Posterior cingulate gyrus (tissue), 11 donors: ENCODE data around the gene UBR3.
"Not testable (repeated sequence)": the region's sequence is repeated elsewhere in the genome, so short reads cannot be mapped to it uniquely, and the experiment has no call there.

ENCODE experiments used
- DNase-seq, 10 donors: peaks; one replicate each; pipeline versions ENCODE4 v3.0.0 to v3.0.0-alpha.2; 2020 to 2021; ENCODE audit warnings: mixed read lengths in 3 of 10
- intact Hi-C: fragments of 100-400 bp; cut with DNase I; formaldehyde crosslinking; loops from one replicate; pipeline ENCODE4 v1.15.1; 2023

Gene UBR3, protein sequence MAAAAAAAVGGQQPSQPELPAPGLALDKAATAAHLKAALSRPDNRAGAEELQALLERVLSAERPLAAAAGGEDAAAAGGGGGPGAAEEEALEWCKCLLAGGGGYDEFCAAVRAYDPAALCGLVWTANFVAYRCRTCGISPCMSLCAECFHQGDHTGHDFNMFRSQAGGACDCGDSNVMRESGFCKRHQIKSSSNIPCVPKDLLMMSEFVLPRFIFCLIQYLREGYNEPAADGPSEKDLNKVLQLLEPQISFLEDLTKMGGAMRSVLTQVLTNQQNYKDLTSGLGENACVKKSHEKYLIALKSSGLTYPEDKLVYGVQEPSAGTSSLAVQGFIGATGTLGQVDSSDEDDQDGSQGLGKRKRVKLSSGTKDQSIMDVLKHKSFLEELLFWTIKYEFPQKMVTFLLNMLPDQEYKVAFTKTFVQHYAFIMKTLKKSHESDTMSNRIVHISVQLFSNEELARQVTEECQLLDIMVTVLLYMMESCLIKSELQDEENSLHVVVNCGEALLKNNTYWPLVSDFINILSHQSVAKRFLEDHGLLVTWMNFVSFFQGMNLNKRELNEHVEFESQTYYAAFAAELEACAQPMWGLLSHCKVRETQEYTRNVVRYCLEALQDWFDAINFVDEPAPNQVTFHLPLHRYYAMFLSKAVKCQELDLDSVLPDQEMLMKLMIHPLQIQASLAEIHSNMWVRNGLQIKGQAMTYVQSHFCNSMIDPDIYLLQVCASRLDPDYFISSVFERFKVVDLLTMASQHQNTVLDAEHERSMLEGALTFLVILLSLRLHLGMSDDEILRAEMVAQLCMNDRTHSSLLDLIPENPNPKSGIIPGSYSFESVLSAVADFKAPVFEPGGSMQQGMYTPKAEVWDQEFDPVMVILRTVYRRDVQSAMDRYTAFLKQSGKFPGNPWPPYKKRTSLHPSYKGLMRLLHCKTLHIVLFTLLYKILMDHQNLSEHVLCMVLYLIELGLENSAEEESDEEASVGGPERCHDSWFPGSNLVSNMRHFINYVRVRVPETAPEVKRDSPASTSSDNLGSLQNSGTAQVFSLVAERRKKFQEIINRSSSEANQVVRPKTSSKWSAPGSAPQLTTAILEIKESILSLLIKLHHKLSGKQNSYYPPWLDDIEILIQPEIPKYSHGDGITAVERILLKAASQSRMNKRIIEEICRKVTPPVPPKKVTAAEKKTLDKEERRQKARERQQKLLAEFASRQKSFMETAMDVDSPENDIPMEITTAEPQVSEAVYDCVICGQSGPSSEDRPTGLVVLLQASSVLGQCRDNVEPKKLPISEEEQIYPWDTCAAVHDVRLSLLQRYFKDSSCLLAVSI (N-terminal part only)

DNA sequence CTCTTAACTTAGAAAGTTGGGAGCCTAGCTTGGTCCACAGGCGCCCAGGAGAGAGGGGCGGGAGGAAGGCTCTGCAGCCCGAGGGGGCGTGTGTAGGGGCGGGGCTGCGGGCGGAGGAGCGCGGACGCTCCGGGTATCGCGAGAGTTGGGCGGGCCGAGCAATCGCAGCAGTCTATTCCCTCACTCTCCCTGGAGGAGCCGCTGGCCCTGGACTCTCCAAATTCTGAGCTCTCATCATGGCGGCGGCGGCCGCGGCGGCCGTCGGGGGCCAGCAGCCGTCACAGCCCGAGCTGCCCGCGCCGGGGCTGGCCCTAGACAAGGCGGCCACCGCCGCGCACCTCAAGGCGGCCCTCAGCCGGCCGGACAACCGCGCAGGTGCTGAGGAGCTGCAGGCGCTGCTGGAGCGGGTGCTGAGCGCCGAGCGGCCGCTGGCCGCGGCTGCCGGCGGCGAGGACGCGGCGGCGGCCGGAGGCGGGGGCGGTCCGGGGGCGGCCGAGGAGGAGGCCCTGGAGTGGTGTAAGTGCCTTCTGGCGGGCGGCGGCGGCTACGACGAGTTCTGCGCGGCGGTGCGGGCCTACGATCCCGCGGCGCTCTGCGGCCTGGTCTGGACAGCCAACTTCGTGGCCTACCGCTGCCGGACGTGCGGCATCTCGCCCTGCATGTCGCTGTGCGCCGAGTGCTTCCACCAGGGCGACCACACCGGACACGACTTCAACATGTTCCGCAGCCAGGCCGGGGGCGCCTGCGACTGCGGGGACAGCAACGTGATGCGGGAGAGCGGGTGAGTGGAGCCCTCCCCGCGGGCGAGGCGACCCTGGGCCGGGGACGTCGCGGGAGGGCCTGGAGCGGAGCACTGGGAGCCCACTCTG, at the start of gene UBR3:
TSS of gene UBR3 (plus strand) at position 183 of the 869 bp plus-strand sequence. CDS start at position 237, 54 bp downstream.
- intact Hi-C loops = no loop called here

DNA sequence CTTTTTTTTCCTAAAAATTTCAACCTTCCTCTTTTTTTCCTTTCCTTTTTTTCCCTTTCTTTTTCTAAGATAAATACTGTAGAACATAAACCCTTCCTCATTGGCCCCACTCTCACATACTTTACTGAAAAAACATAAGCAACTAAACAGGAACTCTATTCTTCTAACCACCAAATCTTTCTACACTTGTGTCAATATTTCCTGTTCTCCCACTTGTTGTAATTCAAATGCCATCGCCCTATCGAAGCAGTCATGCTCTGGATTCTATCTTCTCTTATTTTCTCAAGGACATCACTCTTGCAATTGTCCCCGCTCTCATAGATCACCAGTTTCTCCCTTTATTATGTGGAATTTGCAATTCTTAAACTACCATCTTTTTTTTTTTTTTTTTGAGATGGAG, 48.8 kb upstream of the UBR3 start:
- no peak for DNase-seq
- intact Hi-C loops = no loop called here

More for the DNA sequence above, at the start of gene UBR3:
- DNase-seq = peak; percentile 88 to 99 (median 93)

DNA sequence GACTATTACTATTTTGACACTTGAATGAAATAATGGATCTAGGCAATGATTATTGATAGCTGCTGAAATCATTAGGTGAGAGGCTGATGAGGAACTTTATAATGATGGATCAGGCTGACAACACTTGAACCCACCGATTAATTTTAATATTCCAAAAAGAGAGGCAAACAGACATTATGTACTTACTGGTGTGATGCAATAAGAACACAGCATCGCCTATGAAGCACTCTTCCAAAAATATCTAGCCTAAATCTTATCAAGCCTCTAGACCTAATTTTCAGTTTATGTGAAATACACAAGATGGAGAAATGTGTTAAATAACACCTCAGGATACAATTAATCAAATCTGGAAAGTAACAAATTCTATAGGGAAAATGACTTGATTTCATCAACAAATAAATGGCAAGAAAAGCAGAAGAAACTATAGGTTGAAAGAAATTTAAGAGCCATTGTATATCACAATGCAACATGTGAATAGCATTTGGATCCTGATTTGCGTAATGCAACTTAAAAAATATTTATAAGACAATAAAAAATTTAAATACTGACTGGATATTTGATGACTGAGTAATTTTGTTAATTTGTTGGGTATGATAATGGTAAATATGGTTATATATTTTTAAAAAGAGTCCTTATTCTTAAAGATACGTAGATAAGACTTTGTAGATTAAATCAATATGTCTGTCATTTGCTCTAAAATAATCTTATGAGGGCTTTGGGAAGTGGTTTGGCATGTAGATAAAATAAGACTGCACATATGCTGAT, 45.8 kb upstream of the UBR3 start:
- intact Hi-C loops = no loop called here
- DNase-seq = no peak

DNA sequence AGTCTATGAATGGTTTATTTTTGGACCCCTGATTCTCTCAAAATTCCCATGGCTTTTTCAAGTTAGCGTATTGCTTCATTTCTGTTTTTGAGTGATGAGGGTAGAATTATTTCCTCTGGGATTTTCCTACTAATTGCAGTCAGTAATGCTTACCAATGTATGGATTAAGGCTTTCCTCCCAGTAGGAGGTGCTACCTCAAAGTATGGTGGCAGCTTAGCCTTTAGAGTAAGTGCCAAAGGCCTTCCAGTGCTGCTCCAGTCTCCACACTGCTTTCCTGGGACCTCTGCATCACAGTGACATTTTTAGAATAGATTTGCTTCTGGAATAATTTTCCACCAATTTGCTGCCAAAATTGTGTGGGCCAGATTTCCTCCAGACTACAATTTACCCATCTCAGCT, 44.7 kb upstream of the UBR3 start:
- DNase-seq = no peak
- intact Hi-C loops = no loop called here

DNA sequence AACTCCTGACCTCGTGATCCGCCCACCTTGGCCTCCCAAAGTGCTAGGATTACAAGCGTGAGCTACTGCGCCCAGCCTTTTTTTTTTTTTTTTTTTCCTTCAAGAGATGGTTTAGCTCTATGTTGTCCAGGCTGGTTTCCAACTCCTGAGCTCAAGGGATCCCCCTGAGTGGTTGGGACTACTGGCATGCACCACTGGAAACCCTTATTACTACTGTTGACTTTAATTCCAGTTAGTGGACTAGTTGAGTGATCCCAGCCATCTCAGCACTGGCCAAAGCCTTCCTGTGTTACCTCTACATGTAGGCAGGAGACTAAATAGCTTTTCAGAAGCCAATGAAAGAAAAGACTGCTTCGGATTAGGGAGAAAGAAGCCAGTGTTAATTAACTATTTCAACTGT, 36.7 kb upstream of the UBR3 start:
- intact Hi-C loops = no loop called here
- no peak for DNase-seq

DNA sequence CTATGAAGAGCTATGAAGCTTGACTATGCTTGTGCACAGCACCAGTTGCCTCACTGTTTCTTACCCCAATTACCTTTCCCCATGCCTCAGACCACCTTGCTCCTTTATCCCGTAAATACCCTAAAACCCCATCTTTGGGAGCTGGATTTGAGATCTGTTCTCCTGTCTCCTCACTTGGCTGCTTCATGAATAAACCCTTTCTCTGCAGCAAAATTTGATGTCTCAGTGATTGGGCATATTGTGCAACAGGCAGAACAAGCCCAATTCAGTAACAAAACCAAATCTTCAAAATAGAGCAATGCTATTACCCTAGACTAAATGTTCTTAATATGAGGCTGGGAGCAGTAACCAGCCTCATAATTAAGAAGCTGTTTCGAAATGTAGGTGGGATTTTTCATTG, 32.1 kb upstream of the UBR3 start:
- intact Hi-C loops = no loop called here
- no peak for DNase-seq

DNA sequence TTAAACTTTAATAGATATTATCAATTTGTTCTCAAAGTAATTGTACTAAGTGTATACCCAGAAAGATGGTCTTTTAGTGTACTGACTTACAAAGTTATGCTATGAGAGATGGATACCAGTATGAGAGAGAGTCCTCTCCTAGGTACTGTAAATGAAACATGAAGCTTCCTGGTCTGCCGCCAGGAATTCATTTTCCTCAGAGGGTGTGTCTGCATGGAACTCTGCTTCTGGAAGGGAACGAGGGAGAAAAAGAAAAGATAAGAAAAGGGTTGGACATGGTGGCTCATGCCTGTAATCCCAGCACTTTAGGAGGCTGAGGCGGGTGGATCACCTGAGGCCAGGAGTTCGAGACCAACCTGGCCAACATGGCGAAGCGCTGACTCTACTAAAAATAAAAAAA, 30.8 kb upstream of the UBR3 start:
- intact Hi-C loops = no loop called here
- no peak for DNase-seq

DNA sequence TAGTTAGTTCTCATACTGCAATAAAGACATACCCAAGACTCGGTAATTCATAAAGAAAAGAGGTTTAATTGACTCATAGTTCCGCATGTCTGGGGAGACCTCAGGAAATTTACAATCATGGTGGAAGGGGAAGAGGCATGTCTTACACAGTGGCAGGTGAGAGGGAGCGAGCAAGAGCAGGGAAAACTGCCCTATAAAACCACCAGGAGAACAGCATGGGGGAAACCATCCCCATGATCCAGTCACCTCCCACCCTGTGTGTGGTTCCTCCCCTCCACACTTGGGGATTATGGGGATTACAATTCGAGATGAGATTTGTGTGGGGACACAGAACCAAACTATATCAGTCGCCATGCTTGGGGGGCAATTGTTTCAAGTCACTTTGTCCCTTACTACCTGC, 29.7 kb upstream of the UBR3 start:
- DNase-seq = no peak
- intact Hi-C loops = no loop called here

DNA sequence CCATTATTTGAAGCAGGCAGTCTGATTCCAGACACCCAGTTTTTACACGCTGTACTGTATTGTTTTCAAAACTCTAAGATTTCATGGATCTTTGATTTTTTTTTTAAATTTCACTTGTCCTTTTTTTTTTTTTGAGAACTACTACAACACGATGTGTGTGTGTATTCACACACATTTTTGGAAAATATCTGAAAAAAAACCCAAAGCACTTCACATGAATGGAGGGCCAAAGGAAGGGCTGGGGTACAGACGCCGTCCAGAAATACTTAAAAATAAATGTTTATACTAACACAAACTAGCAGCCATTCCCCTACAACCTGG, 28.9 kb upstream of the UBR3 start:
- intact Hi-C loops = no loop called here
- DNase-seq = no peak

DNA sequence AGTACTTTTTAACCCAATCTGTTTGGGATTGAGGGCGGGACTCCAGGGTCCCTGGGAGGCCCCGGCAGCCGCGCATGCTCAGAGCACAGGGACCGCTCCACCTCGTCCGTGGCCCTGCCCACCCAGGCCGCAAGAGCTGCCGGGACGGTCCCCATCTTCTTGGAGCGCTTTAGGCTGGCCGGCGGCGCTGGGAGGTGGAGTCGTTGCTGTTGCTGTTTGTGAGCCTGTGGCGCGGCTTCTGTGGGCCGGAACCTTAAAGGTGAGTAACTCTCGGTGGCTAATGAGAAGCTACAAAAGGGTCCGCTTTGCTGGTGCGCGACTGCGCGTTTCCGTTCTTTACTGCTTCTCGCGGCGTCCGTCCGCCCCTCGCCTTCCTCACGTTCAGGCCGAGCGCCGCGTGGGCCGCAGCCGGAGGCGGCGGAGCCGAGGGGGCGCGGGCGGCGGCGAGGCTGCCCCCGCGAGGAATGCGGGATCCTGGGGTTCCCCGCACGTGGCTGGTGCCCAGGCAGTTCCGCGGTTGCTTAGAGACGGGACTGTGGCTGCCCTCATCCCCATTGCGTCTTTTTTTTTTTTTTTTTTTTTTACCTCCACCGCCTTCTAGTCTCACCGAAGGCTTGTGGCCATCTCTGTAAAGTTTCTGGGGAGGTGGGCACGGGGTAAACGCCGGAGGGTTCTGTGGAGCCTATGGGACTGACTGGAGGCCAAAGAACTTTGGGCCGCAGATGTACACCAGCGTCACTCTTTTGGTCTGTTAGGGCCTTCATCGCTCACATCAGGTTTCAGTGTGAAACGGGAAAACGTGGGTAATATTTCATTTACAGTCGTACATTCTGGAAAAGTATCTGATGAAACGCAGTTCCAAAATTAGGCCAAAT, 28.3 kb upstream of the UBR3 start, which contains the start of gene SSB:
TSS of gene SSB (plus strand) at position 154 of the 875 bp plus-strand sequence. CDS start 2,090 bp downstream, outside the sequence.
- DNase-seq = peak; percentile 87 to 99 (median 92)
- intact Hi-C loops = no loop called here

DNA sequence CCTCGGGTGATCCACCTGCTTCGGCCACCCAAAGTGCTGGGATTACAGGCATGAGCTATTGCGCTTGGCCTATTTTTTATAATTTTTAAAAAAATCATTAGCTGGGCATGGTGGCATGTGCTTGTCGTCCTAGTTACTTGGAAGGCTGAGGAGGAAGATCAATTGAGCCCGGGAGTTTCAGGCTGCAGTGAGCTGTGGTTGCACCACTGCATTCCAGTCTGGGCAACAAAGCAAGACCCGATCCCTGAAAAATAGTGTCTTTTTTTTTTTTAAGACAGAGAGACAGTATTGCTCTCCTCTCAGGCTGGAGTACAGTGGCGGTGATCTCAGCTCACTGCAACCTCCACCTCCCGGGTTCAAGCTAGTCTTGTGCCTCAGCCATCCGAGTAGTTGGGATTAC, 23.8 kb upstream of the UBR3 start:
- DNase-seq = no peak
- intact Hi-C loops = no loop called here

DNA sequence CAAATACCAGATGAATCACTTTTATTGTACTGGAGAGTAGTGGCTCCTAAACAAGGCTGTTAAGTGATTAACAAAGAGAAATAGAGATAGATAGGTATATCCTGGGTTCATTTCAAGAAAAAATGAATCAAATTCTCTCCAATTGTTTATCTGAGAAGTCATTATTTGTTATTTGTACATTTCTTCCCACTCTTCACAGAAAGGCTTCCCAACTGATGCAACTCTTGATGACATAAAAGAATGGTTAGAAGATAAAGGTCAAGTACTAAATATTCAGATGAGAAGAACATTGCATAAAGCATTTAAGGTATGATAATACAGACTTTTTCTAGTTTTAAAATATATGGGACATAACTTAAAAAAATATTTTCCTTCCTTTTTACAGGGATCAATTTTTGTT, 20.7 kb upstream of the UBR3 start:
- no peak for DNase-seq
- intact Hi-C loops = no loop called here

DNA sequence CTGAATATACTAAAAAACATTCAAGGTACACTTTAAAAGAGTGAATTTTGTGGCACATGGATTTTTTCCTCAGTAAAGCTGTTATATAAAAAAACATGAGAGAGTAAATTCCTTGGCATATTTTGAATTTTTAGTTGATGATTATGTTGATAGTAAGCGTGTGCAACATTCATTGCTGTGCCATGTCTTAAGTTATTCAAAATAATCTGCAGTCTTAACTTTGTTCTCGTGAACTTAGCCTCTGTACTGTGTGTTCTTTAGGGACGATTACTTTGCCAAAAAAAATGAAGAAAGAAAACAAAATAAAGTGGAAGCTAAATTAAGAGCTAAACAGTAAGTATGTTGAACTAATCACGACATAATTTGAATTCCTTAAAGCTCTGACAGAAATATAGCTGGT, 19.0 kb upstream of the UBR3 start:
- no peak for DNase-seq
- intact Hi-C loops = no loop called here

DNA sequence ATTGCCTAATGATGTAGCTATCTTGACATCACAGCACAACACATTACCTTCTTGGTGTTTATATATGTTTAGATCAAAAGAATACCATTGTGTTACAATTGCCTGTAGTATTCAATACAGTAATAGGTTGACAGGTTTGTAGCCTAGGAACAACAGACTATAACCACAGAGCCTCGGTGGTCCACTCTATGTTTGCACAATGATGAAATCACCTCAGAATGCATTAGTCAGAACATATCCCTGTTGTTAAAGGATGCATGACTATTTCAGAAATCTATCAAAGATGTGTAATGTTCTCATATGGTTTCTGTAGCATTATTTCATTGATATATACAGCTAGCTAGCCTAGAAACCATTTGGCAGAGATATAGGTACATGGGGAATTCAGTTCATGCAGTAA, 11.4 kb upstream of the UBR3 start:
- no peak for DNase-seq
- intact Hi-C loops = no loop called here

DNA sequence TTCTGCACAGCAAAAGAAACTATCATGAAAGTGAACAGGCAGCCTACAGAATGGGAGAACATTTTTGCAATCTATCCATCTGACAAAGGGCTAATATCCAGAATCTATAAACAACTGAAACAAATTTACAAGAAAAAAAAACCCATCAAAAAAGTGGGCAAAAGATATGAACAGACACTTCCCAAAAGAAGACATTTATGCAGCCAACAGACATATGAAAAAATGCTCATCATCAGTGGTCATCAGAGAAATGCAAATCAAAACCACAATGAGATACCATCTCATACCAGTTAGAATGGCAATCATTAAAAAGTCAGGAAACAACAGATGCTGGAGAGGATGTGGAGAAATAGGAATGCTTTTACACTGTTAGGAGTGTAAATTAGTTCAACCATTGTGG, 10.3 kb upstream of the UBR3 start:
- DNase-seq, intact Hi-C loops: not testable (repeated sequence)

DNA sequence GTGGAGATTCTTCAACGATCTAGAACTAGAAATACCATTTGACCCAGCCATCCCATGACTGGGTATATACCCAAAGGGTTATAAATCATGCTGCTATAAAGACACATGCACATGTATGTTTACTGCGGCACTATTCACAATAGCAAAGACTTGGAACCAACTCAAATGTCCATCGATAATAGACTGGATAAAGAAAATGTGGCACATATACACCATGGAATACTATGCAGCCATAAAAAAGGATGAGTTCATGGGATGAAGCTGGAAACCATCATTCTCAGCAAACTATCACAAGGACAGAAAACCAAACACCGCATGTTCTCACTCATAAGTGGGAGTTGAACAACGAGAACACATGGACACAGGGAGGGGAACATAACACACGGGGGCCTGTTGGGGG, 9.9 kb upstream of the UBR3 start:
- DNase-seq, intact Hi-C loops: not testable (repeated sequence)

DNA sequence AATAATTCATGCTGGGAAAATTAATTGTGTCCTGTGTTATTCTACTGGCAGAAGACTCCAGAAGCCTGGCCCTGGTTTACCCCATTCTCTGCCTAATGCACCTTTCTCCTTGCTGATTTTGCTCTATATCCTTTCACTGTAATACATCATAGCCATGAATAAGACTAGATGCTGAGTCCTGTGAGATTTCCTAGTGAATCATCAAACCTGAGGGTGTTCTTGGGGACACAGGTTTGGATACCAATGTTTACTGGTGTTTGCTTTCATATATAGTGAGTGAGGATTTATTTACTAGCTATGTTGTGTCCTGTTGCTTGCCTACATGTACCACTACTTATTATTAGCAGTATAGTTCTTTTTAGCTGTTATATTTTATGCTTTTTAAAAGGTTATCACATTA, 9.0 kb upstream of the UBR3 start:
- no peak for DNase-seq
- intact Hi-C loops = no loop called here

DNA sequence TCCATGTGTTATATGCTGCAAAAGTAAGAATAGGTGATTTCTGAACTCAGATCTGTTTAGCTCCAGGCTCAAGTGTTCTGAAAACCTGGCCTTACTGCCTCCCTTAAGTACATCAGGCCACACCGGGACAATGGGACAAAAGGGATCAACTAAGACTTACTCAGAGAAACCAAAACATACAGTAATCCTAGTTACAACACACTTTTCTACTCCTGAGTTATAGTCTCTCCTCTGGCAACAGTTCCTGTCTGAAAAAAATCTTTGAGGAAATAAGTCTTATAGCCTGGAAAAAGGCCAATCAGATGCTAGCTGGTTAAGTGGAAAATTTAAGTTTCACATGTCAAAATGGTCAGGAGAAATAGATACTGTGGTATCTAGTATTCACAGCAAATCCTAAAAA, 8.1 kb upstream of the UBR3 start:
- no peak for DNase-seq
- intact Hi-C loops = no loop called here
